GM12874 (cell line): ENCODE data around the gene RTN4R.

Experiments
- TF ChIP-seq, protein P1 (sequence below): IDR thresholded peaks from 2 replicates; pipeline ENCODE4 v1.5.1; 2011; ENCODE audit warnings: low read depth, mild to moderate bottlenecking, control low read depth, low read length, moderate library complexity; ENCODE audit not compliant: insufficient read depth

The RTN4R gene

DNA sequence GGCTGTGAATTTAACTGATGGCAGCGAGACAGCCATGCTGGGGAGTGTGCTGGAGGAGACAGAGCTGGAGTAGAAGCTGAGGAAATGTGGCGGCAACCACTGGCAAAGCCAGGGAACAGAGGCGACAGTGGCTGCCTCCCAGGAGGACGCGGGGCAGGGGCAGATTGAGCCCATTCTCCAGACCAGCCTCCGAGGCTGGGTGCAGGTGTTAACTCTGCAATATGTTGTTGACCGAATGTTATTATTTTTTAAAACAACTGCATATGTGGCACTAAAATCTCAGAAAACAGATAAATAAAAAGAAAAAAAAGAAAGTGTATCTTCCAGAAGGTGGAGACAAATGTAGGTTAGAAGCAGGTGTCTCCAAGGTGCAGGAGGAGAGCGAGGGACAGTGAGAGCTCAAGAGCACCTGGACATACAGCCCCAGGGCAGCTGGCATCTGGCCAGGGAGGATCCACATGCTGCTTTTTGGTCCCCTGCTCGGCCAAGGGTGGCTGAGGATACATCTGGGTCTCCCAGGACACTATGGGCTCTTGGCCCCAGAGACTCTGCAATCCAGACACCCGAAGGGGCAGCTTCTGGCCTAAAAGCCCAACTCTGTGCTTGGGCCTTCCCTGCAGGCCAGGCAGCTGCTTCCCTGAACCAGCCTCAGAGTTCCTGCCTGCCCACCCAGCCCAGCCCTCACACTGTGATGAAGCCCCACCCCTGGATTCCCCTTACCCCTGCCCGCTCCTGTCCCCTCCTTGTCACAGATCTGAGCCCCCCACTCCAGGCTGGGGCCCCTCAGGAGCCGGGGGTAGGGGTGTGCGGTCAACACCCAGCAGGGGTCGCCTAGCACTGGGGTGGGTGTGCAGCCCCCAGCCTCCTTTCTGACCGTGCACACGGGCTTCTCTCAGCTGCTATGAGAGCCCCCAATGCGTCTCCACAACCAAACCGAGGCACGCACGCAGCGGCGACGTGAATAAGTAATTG, 12.9 kb downstream of the RTN4R start:
- TF ChIP-seq, protein P1, sequence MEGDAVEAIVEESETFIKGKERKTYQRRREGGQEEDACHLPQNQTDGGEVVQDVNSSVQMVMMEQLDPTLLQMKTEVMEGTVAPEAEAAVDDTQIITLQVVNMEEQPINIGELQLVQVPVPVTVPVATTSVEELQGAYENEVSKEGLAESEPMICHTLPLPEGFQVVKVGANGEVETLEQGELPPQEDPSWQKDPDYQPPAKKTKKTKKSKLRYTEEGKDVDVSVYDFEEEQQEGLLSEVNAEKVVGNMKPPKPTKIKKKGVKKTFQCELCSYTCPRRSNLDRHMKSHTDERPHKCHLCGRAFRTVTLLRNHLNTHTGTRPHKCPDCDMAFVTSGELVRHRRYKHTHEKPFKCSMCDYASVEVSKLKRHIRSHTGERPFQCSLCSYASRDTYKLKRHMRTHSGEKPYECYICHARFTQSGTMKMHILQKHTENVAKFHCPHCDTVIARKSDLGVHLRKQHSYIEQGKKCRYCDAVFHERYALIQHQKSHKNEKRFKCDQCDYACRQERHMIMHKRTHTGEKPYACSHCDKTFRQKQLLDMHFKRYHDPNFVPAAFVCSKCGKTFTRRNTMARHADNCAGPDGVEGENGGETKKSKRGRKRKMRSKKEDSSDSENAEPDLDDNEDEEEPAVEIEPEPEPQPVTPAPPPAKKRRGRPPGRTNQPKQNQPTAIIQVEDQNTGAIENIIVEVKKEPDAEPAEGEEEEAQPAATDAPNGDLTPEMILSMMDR = no peak

DNA sequence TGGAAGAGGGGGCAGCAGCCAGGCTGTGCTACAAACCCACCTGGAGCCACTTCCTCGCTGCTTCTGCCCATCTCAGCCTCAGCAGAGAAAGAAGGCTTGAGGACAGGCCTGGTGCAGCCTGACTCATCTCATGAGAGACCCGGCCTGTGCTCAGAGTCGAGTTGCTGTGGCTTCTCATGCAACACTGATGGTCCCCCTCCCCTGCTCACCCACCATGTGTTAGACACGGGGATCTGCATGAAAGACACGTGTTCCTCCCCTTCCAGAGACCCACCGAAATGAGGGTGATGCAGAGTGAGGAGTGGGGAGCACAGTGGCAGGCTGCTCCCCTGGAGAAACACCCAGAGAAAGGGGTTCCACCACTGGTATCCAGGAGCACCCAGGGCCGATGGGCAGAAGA, 15.0 kb downstream of the RTN4R start:
- TF ChIP-seq, protein P1 = no peak

DNA sequence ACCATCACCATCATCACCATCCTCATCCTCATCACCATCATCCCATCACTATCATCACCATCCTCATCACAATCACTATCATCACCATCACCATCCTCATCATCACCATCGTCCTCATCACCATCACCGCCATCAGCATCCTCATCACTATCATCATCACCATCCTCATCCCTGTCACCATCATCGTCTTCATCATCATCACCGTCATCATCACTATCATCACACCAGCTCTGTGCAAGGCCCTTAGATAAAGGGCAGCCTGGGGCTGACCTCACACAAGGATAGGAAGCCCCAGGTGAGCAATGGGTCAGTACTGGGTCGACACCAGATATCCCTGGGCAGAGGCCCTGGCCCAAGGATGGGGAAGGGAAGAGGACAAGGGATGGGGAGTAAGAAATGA, 16.1 kb downstream of the RTN4R start:
- TF ChIP-seq, protein P1 = no peak

DNA sequence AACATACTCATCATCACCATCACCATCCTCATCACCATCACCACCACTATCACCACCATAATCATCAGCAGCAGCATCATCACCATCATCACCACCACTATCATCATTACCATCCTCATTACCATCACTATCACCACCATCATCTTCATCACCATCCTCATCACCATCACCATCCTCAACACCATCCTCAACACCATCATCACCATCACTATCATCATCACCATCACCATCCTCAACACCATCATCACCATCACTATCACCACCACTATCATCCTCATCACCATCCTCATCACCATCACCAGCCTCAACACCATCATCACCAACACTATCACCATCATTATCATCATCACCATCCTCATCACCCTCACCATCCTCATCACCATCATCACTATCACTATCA, 16.6 kb downstream of the RTN4R start:
- TF ChIP-seq, protein P1 = no peak

DNA sequence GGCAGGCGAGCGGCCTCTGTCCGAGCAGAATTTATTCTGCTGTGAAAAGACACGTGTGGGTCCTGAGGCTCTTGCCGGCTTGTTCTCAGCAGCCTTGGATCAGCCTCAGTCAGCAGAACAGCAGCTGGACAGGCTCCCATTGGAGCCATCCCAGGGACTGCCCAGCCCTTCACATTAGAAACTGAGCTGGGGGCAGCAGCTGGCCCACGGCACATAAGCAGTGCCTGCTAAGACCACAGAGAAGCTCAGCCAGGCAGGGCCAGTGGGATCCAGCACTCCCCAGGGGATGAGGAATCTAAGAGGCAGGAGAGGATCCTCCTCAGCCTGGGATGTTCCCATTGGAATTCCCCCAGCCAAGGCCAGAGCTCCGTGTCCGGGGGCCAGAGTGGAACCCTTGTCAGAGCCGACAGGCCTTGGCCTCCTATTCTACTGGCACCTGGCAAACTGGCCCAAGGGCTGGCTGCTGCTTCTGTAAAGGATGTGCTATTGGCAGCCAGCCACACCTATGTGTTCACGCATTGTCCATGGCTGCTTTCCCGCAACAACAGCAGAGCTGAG, 18.2 kb downstream of the RTN4R start:
- TF ChIP-seq, protein P1 = no peak

DNA sequence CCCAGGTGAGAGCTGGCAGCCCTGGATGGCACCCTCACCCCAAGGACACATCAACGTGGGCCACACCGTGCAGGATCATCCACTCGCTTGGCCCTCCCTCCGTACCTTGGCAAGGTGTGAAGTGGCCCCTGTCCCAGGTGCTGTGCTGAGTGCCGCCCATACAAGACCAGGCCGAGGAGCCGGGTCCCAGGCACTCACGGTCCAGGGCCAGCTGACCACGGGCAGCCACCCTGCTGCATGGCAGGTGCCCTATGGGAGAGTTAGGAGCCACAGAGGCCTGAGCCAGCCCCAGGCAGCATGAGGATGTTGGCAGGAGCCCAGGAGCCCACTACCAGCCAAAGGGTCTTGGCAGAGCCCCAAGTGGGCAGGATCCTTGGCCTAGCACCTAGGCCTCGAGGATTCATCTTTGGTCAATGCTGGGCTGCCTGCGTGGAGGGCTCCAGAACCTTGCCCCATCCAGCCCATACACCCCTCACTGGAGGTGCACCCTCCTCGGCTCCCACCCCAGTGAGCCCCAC, 19.6 kb downstream of the RTN4R start:
- TF ChIP-seq, protein P1 = no peak

DNA sequence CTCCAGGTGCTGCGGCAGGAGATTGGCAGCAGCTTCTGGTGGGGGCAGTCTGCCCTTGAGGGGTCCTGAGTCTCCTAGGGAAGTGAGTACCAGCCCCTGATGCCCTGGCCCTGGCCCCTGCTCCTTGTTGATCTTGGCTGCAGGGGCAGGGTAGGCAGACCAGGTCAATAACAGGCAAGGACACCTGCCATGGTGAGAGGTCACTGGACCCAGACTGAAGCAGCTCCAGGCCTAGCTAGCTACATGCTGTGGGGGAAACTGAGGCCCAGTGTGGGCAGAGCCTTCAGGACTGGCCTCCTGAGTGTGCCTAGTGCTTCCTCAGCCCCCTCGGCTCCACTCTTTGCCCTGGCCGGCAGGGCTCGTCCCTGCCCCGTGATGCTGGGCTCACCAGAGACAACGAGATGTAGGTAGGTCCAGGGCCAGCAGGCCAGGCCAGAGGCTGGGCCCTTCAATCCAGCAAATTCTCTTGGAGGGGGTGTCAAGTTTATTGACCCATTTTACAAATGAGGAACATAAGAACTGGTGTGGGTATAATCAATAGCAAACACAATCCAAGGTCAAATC, 20.4 kb downstream of the RTN4R start:
- TF ChIP-seq, protein P1 = no peak
